Smooth muscle cell (in vitro differentiated cells): ENCODE data around the gene PRR19. TPM values are rescaled to one million over a fixed set of nuclear protein-coding genes. Genes with fewer than 3 reads are reported as not detected.

Experiments
- DNase-seq: peaks from one replicate; lab custom pipeline; 2025; ENCODE audit not compliant: unreplicated experiment; lab: John Stamatoyannopoulos, UW
- H2AFZ ChIP-seq: fragments of 200-600 bp; sonication (generic); 2 replicates; pipeline ENCODE4 v1.6.0; 2016; ENCODE audit warnings: antibody characterized with exemption, low read depth, mild to moderate bottlenecking
- H3F3A ChIP-seq: fragments of 200-600 bp; sonication (generic); 2 replicates; pipeline ENCODE4 v1.6.0; 2017; ENCODE audit warnings: antibody characterized with exemption, low read depth
- H3K27ac ChIP-seq: fragments of 200-600 bp; sonication (generic); 2 replicates; pipeline ENCODE4 v1.5.1; 2016; ENCODE audit warnings: low read depth, mild to moderate bottlenecking
- H3K27me3 ChIP-seq: fragments of 200-600 bp; sonication (generic); 2 replicates; pipeline ENCODE4 v1.6.1; 2016; ENCODE audit warnings: low read depth, mild to moderate bottlenecking
- H3K36me3 ChIP-seq: fragments of 200-600 bp; sonication (generic); 2 replicates; pipeline ENCODE4 v1.5.1; 2016; ENCODE audit warnings: low read depth
- H3K4me1 ChIP-seq: fragments of 200-600 bp; sonication (generic); 2 replicates; pipeline ENCODE4 v1.5.1; 2016; ENCODE audit warnings: low read depth
- H3K4me2 ChIP-seq: fragments of 200-600 bp; sonication (generic); 2 replicates; pipeline ENCODE4 v1.6.0; 2016; ENCODE audit warnings: mild to moderate bottlenecking
- H3K4me3 ChIP-seq: fragments of 200-600 bp; sonication (generic); 2 replicates; pipeline ENCODE4 v1.5.1; 2016; ENCODE audit warnings: mild to moderate bottlenecking
- H3K79me2 ChIP-seq: fragments of 200-600 bp; sonication (generic); 2 replicates; pipeline ENCODE4 v1.6.0; 2016; ENCODE audit warnings: low read depth, mild to moderate bottlenecking
- H3K9ac ChIP-seq: fragments of 200-600 bp; sonication (generic); 2 replicates; pipeline ENCODE4 v1.6.0; 2016; ENCODE audit warnings: low read depth
- H3K9me3 ChIP-seq: fragments of 200-600 bp; sonication (generic); replicated peaks from 2 replicates; pipeline ENCODE4 v1.5.1; 2016; ENCODE audit warnings: low read depth
- H4K20me1 ChIP-seq: fragments of 200-600 bp; sonication (generic); 2 replicates; pipeline ENCODE4 v1.6.0; 2016; ENCODE audit warnings: low read depth
- CTCF ChIP-seq: fragments of 200-600 bp; sonication (generic); IDR thresholded peaks from 2 replicates; pipeline ENCODE4 v1.5.1; 2017; ENCODE audit warnings: borderline replicate concordance, mild to moderate bottlenecking, antibody characterized with exemption; ENCODE audit not compliant: insufficient read depth, poor library complexity, severe bottlenecking
- WGBS: methylation state at CpG from one replicate; pipeline ENCODE4 v1.1.7; 2016; ENCODE audit warnings: low lambda C conversion rate; 5-methylcytosine and 5-hydroxymethylcytosine counted together
- polyA plus RNA-seq: library from polyadenylated mRNA; unstranded; fragments of >200 nt; fragmentation: Nextera tagmentation; extraction: Ambion mirVana; gene quantifications from 2 replicates; pipeline ENCODE4 v1.2.1, GENCODE V29; 2016
- total RNA-seq: library from RNA; depleted of rRNA; stranded (reverse); fragments of >200 nt; gene quantifications from 2 replicates; pipeline ENCODE4 v1.2.3, GENCODE V29; 2014

Gene PRR19
- total and polyA plus RNA-seq, 2 experiments from 2014 or later = 0.45 to 0.73 TPM

GRCh38 chr19:42276821-42277220 is 25.1 kb upstream of the PRR19 start:
- Histone ChIP-seq H2AFZ (no peak overlapping the region), H3F3A (peaks cover 25% of the 10 kb centered on the region), H3K4me3 (no peak overlapping the region), H3K36me3 (no peaks in the 10 kb centered on the region), H3K9me3 (no peaks in the 10 kb centered on the region), H3K9ac (no peak overlapping the region), H3K4me1 (peaks cover 23% of the 10 kb centered on the region), H4K20me1 (peaks cover 36% of the 10 kb centered on the region), H3K79me2 (peaks cover 26% of the 10 kb centered on the region), H3K27me3 (no peaks in the 10 kb centered on the region), H3K27ac (no peak overlapping the region), H3K4me2 (no peak overlapping the region)
- no peak for TF ChIP-seq CTCF
- no peak for DNase-seq
- WGBS = 81% methylated on average over 4 of the region's 4 CpGs

GRCh38 chr19:42277821-42278451 is 24.0 kb upstream of the PRR19 start:
- Histone ChIP-seq H3K27ac (peak overlapping the region; percentile 38), H4K20me1 (peaks cover 36% of the 10 kb centered on the region), H3K27me3 (no peaks in the 10 kb centered on the region), H2AFZ (no peak overlapping the region), H3K9me3 (no peaks in the 10 kb centered on the region), H3K79me2 (peaks cover 26% of the 10 kb centered on the region), H3K4me3 (no peak overlapping the region), H3F3A (peaks cover 33% of the 10 kb centered on the region), H3K4me2 (peak overlapping the region; percentile 32), H3K4me1 (peaks cover 34% of the 10 kb centered on the region), H3K36me3 (no peaks in the 10 kb centered on the region), H3K9ac (no peak overlapping the region)
- no peak for TF ChIP-seq CTCF
- 48% methylated on average over 10 of the region's 10 CpGs for WGBS
- DNase-seq = no peak

GRCh38 chr19:42278452-42279154 is 23.3 kb upstream of the PRR19 start:
- Histone ChIP-seq H3K36me3 (no peaks in the 10 kb centered on the region), H3K4me2 (peak overlapping the region; percentile 95), H3K9ac (no peak overlapping the region), H3F3A (peaks cover 36% of the 10 kb centered on the region), H3K4me1 (peaks cover 38% of the 10 kb centered on the region), H3K79me2 (peaks cover 25% of the 10 kb centered on the region), H4K20me1 (peaks cover 36% of the 10 kb centered on the region), H3K27me3 (no peaks in the 10 kb centered on the region), H2AFZ (no peak overlapping the region), H3K4me3 (no peak overlapping the region), H3K9me3 (no peaks in the 10 kb centered on the region), H3K27ac (peak overlapping the region; percentile 97)
- TF ChIP-seq CTCF = no peak
- WGBS = 89% methylated on average over 5 of the region's 5 CpGs
- DNase-seq = no peak
